Tibial nerve (tissue), 3 donors: ENCODE data around the gene STAT5A.

ENCODE experiments used
- POLR2A ChIP-seq, 2 donors: fragments of 450-650 bp; IDR thresholded peaks; one replicate each; pipeline ENCODE4 v1.6.1; 2017; ENCODE audit warnings: antibody characterized with exemption in 2 of 2, mild to moderate bottlenecking in 2 of 2, moderate library complexity in 2 of 2
- TF ChIP-seq, protein P1 (sequence below), 5 experiments: fragments of 200-600 bp in 3 of 5; fragments of 450-650 bp in 2 of 5; sonication (generic) in 3 of 5; IDR thresholded peaks; one replicate each; pipeline ENCODE4 v1.5.1; 2016 to 2019; ENCODE audit warnings: antibody characterized with exemption in 5 of 5, mild to moderate bottlenecking in 3 of 5, moderate library complexity in 2 of 5

DNA sequence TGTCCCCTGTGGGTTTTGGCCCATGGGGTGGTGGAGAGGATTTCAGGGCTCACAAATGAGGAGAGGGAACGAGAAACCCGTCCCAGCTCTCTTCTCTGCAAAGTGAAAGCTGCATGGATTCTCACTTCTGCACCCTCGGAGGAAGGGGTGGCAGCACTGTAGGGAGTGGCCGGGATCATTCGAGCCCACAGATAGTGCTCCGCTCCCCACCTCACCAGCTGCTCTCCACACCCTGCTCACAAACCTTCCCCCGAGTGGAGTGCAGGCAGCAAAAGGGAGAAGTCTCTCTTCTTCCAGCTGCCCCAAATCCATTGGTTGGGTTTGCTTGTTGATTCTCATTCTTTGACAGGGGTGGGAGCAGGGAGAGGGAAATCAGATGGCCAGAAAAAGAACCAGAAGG lies 20.1 kb downstream of the STAT5A start:
- TF ChIP-seq, protein P1, sequence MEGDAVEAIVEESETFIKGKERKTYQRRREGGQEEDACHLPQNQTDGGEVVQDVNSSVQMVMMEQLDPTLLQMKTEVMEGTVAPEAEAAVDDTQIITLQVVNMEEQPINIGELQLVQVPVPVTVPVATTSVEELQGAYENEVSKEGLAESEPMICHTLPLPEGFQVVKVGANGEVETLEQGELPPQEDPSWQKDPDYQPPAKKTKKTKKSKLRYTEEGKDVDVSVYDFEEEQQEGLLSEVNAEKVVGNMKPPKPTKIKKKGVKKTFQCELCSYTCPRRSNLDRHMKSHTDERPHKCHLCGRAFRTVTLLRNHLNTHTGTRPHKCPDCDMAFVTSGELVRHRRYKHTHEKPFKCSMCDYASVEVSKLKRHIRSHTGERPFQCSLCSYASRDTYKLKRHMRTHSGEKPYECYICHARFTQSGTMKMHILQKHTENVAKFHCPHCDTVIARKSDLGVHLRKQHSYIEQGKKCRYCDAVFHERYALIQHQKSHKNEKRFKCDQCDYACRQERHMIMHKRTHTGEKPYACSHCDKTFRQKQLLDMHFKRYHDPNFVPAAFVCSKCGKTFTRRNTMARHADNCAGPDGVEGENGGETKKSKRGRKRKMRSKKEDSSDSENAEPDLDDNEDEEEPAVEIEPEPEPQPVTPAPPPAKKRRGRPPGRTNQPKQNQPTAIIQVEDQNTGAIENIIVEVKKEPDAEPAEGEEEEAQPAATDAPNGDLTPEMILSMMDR (IDR thresholded peaks at IDR 0.05), result no peak
- no peak for TF ChIP-seq POLR2A (IDR thresholded peaks at IDR 0.05)
